Measurements from ENCODE around the gene SDS.
A peak's percentile ranks its signal among the peaks of the same experiment; 100 is the strongest.

Gene SDS

DNA sequence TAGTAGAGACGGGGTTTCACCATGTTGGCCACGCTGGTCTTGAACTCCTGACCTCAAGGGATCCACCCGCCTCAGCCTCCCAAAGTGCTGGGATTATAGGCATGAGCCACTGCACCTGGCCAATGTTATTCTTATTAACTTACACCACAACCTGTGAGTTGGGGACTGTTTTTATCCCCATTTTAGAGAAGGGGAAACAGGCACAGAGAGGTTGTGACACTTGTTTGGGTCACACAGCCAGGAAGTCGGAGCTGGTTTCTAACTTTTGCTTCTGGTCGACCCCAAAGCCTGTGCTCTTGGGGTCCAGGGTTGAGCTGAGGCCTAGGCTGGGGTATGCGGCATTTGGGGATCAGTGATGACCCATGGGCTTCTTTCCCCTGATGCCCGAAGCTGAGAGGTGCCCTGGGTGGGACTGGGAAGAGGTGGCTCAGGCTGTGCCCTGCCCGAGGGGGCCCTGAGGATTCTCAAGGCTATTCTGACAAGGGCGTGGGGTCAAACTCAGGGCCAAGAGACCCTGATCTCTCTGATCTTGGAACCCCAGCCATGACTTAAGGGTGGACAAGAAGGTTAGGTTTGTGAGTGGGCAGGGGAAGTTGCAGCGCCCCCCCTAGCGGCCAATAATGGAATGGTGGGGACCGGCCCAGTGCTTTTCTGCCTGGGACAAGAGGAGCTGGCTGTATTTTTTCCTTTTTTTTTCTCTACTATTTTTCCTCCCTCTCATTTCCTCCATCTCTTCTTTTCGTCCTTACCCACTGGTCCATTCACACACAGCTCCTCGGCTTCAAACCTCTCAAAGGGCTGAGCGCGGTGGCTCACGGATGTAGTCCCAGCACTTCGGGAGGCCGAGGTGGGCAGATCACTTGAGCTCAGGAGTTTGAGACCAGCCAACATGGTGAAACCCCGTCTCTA is 21.5 kb upstream of the SDS start:
- H3K9me3 ChIP-seq (ENCODE audit: control insufficient read depth, low read length): no peaks in the 10 kb centered on the region

DNA sequence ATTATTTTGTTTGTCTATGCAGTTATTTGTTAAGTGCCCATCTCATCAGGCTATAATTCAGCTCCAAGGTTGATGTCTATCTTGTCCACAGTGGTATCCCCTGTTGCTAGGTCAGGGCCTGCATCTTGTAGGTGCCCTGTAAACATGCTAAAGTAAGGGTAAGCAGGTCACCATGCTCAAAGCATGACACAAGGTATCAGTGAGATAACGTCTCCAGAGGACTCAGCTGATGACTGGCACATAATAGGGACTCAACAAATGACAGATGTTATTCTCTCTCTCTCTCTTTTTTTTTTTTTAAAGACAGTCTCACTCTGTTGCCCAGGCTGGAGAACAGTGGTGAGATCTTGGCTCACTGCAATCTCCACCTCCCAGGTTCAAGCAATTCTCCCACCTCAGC is 20.8 kb upstream of the SDS start:
- TF ChIP-seq, protein P1, sequence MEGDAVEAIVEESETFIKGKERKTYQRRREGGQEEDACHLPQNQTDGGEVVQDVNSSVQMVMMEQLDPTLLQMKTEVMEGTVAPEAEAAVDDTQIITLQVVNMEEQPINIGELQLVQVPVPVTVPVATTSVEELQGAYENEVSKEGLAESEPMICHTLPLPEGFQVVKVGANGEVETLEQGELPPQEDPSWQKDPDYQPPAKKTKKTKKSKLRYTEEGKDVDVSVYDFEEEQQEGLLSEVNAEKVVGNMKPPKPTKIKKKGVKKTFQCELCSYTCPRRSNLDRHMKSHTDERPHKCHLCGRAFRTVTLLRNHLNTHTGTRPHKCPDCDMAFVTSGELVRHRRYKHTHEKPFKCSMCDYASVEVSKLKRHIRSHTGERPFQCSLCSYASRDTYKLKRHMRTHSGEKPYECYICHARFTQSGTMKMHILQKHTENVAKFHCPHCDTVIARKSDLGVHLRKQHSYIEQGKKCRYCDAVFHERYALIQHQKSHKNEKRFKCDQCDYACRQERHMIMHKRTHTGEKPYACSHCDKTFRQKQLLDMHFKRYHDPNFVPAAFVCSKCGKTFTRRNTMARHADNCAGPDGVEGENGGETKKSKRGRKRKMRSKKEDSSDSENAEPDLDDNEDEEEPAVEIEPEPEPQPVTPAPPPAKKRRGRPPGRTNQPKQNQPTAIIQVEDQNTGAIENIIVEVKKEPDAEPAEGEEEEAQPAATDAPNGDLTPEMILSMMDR (IDR thresholded peaks at IDR 0.05): no peak
- Histone ChIP-seq H3K27ac (no peak overlapping the region), H3K4me1 (no peaks in the 10 kb centered on the region), H3K36me3 (ENCODE audit: control insufficient read depth, insufficient read depth, low read length) (no peaks in the 10 kb centered on the region), H3K4me3 (ENCODE audit: low read depth, low read length) (no peak overlapping the region), H2AFZ (no peak overlapping the region), H3K27me3 (ENCODE audit: control insufficient read depth, insufficient read depth, low read length) (no peaks in the 10 kb centered on the region), H3K79me2 (peaks cover 2% of the 10 kb centered on the region), H3K4me2 (ENCODE audit: low read length) (no peak overlapping the region), H3K9ac (no peak overlapping the region), H3K9me3 (ENCODE audit: control insufficient read depth, low read length) (no peaks in the 10 kb centered on the region)

More for the DNA sequence above, 21.5 kb upstream of the SDS start:
- H3K4me1 ChIP-seq: no peaks in the 10 kb centered on the region
- H2AFZ ChIP-seq: no peak overlapping the region
- no peaks in the 10 kb centered on the region for H3K27me3 ChIP-seq (ENCODE audit: control insufficient read depth, insufficient read depth, low read length)
- H3K9ac ChIP-seq: no peak overlapping the region
- TF ChIP-seq, protein P1 (IDR thresholded peaks at IDR 0.05): peak; percentile 85
- H3K79me2 ChIP-seq: peaks cover 2% of the 10 kb centered on the region
- H3K27ac ChIP-seq: no peak overlapping the region
- H3K36me3 ChIP-seq (ENCODE audit: control insufficient read depth, insufficient read depth, low read length): no peaks in the 10 kb centered on the region
- H3K4me3 ChIP-seq (ENCODE audit: low read depth, low read length): no peak overlapping the region
- H3K4me2 ChIP-seq (ENCODE audit: low read length): no peak overlapping the region

DNA sequence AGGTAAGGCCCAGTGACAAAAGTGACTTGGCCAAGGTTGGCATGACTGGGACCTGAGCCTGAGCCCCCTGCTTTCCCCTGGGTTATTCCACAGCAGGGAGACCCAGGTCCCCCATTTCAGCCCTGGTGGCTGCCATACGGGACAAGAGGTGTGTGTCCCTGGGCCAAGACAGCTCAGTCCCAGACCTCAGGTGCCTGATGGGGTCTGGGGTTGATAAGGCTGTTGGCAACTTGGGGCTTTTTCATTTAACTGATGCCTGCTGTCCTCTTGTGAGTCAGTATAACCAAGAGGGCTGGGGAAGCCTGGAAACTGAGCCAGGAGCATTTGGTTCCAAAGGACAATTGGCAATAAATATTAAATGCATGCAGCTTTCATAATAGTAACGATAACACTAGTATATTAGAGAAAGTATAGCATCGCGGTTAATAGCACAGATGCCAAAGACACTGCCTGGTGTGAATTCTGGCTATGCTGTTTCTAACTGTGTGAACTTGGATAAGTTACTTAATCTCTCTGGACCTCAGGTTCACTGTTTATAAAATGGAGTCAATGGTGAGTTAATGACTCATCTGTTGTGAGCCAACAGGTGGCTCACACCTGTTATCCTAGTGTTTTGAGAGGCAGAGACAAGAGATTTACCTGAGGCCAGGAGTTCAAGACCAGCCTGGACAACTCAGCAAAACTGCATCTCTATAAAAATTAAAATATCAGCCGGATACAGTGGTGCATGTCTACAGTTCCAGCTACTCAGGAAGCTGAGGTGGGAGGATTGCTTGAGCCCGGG is 19.4 kb upstream of the SDS start:
- H3K4me3 ChIP-seq (ENCODE audit: low read depth, low read length): peak overlapping the region; percentile 74
- TF ChIP-seq, protein P1 (IDR thresholded peaks at IDR 0.05): no peak
- H3K27ac ChIP-seq: peak overlapping the region; percentile 58

DNA sequence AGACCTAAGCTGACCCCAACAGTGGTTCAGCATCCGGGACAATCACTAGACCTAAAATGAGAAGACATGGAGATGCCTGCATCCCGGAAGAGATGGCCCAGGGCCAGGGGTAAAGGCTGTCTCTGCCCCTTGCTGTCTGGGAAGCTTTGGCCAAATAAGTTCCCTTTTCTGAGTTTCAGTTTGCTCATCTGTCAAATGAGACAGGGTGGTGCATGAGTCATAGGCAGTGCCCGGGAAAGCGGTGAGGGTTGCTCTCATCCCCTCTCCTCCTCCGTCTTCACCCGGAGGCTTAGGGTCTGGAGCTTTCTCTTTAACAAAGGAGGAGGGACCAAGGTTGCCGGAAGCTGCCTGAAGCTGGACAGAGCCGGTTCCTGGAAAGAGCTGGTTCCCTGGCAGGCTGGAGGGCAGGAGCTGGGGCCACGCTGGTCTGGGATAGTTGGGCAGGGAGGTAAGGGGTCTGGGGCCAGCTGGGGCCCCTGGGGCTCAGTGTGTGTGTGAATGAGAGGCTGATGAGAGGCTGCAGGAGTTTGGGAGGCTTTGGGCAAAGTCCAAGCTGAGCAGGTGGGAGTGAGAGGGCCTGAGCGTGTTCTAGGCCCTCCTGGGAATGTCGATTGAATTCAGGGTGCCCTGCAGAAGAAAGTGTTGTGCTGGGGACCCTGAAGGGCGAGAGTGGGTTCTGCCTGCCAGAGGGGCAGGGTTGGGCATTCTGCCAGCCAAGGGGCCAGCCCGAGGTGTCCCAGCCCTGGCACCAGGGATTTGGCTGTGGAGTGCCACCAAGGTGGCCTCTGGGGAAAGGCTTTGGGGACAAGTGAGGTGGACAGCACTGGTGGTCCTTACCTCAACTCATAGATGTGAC is 18.6 kb upstream of the SDS start, which contains the start of gene SDSL:
Gene SDSL, plus strand, starts transcription at position 351 of the 856 bp plus-strand sequence. CDS start 5,603 bp downstream, outside the sequence.
- peaks cover 2% of the 10 kb centered on the region for H3K79me2 ChIP-seq
- no peaks in the 10 kb centered on the region for H3K4me1 ChIP-seq
- H3K4me3 ChIP-seq (ENCODE audit: low read depth, low read length): peak within 1 kb of the TSS; percentile 74
- peak within 1 kb of the TSS; percentile 40 for H3K9ac ChIP-seq
- TF ChIP-seq, protein P1 (IDR thresholded peaks at IDR 0.05): no peak
- H3K4me2 ChIP-seq (ENCODE audit: low read length): peak within 1 kb of the TSS; percentile 83
- no peaks in the 10 kb centered on the region for H3K27me3 ChIP-seq (ENCODE audit: control insufficient read depth, insufficient read depth, low read length)
- H3K9me3 ChIP-seq (ENCODE audit: control insufficient read depth, low read length): no peaks in the 10 kb centered on the region
- H3K27ac ChIP-seq: peak within 1 kb of the TSS; percentile 58
- H3K36me3 ChIP-seq (ENCODE audit: control insufficient read depth, insufficient read depth, low read length): no peaks in the 10 kb centered on the region
- peak within 1 kb of the TSS; percentile 92 for H2AFZ ChIP-seq

More for the DNA sequence above, 19.4 kb upstream of the SDS start:
- Histone ChIP-seq H2AFZ (peak overlapping the region; percentile 92), H3K4me1 (no peaks in the 10 kb centered on the region), H3K4me2 (ENCODE audit: low read length) (peak overlapping the region; percentile 83), H3K36me3 (ENCODE audit: control insufficient read depth, insufficient read depth, low read length) (no peaks in the 10 kb centered on the region), H3K9me3 (ENCODE audit: control insufficient read depth, low read length) (no peaks in the 10 kb centered on the region), H3K79me2 (peaks cover 2% of the 10 kb centered on the region), H3K9ac (peak overlapping the region; percentile 40), H3K27me3 (ENCODE audit: control insufficient read depth, insufficient read depth, low read length) (no peaks in the 10 kb centered on the region)
